Smooth muscle cell (in vitro differentiated cells): ENCODE results near the gene GLB1L3. TPM values are rescaled to one million over a fixed set of nuclear protein-coding genes. Genes with fewer than 3 reads are reported as not detected.

Source experiments
- DNase-seq: peaks from one replicate; lab custom pipeline; 2025; ENCODE audit not compliant: unreplicated experiment; lab: John Stamatoyannopoulos, UW
- H2AFZ ChIP-seq: fragments of 200-600 bp; sonication (generic); 2 replicates; pipeline ENCODE4 v1.6.0; 2016; ENCODE audit warnings: antibody characterized with exemption, low read depth, mild to moderate bottlenecking
- H3F3A ChIP-seq: fragments of 200-600 bp; sonication (generic); 2 replicates; pipeline ENCODE4 v1.6.0; 2017; ENCODE audit warnings: antibody characterized with exemption, low read depth
- H3K27ac ChIP-seq: fragments of 200-600 bp; sonication (generic); 2 replicates; pipeline ENCODE4 v1.5.1; 2016; ENCODE audit warnings: low read depth, mild to moderate bottlenecking
- H3K27me3 ChIP-seq: fragments of 200-600 bp; sonication (generic); 2 replicates; pipeline ENCODE4 v1.6.1; 2016; ENCODE audit warnings: low read depth, mild to moderate bottlenecking
- H3K36me3 ChIP-seq: fragments of 200-600 bp; sonication (generic); 2 replicates; pipeline ENCODE4 v1.5.1; 2016; ENCODE audit warnings: low read depth
- H3K4me1 ChIP-seq: fragments of 200-600 bp; sonication (generic); 2 replicates; pipeline ENCODE4 v1.5.1; 2016; ENCODE audit warnings: low read depth
- H3K4me2 ChIP-seq: fragments of 200-600 bp; sonication (generic); 2 replicates; pipeline ENCODE4 v1.6.0; 2016; ENCODE audit warnings: mild to moderate bottlenecking
- H3K4me3 ChIP-seq: fragments of 200-600 bp; sonication (generic); 2 replicates; pipeline ENCODE4 v1.5.1; 2016; ENCODE audit warnings: mild to moderate bottlenecking
- H3K79me2 ChIP-seq: fragments of 200-600 bp; sonication (generic); 2 replicates; pipeline ENCODE4 v1.6.0; 2016; ENCODE audit warnings: low read depth, mild to moderate bottlenecking
- H3K9ac ChIP-seq: fragments of 200-600 bp; sonication (generic); 2 replicates; pipeline ENCODE4 v1.6.0; 2016; ENCODE audit warnings: low read depth
- H3K9me3 ChIP-seq: fragments of 200-600 bp; sonication (generic); replicated peaks from 2 replicates; pipeline ENCODE4 v1.5.1; 2016; ENCODE audit warnings: low read depth
- H4K20me1 ChIP-seq: fragments of 200-600 bp; sonication (generic); 2 replicates; pipeline ENCODE4 v1.6.0; 2016; ENCODE audit warnings: low read depth
- WGBS: methylation state at CpG from one replicate; pipeline ENCODE4 v1.1.7; 2016; ENCODE audit warnings: low lambda C conversion rate; 5-methylcytosine and 5-hydroxymethylcytosine counted together
- polyA plus RNA-seq: library from polyadenylated mRNA; unstranded; fragments of >200 nt; fragmentation: Nextera tagmentation; extraction: Ambion mirVana; gene quantifications from 2 replicates; pipeline ENCODE4 v1.2.1, GENCODE V29; 2016
- total RNA-seq: library from RNA; depleted of rRNA; stranded (reverse); fragments of >200 nt; gene quantifications from 2 replicates; pipeline ENCODE4 v1.2.3, GENCODE V29; 2014
- TF ChIP-seq, protein P1 (sequence below): fragments of 200-600 bp; sonication (generic); IDR thresholded peaks from 2 replicates; pipeline ENCODE4 v1.5.1; 2017; ENCODE audit warnings: borderline replicate concordance, mild to moderate bottlenecking, antibody characterized with exemption; ENCODE audit not compliant: insufficient read depth, poor library complexity, severe bottlenecking

GLB1L3 gene
- total and polyA plus RNA-seq, 2 experiments from 2014 or later, result not detected

GRCh38 chr11:134238956-134239355 is 37.2 kb upstream of the GLB1L3 start:
- no peaks in the 10 kb centered on the region for H3K4me1 ChIP-seq
- no peak for DNase-seq
- H3K9ac ChIP-seq, result no peak overlapping the region
- H3K4me3 ChIP-seq, result no peak overlapping the region
- H3K79me2 ChIP-seq, result peaks cover 4% of the 10 kb centered on the region
- 95% methylated on average over 5 of the region's 5 CpGs for WGBS
- H3K27ac ChIP-seq, result no peak overlapping the region
- no peak overlapping the region for H3K4me2 ChIP-seq
- no peaks in the 10 kb centered on the region for H3K27me3 ChIP-seq
- H3K9me3 ChIP-seq, result no peaks in the 10 kb centered on the region
- peaks cover 25% of the 10 kb centered on the region for H4K20me1 ChIP-seq
- H3K36me3 ChIP-seq, result peaks cover 6% of the 10 kb centered on the region
- no peaks in the 10 kb centered on the region for H3F3A ChIP-seq
- TF ChIP-seq, protein P1, sequence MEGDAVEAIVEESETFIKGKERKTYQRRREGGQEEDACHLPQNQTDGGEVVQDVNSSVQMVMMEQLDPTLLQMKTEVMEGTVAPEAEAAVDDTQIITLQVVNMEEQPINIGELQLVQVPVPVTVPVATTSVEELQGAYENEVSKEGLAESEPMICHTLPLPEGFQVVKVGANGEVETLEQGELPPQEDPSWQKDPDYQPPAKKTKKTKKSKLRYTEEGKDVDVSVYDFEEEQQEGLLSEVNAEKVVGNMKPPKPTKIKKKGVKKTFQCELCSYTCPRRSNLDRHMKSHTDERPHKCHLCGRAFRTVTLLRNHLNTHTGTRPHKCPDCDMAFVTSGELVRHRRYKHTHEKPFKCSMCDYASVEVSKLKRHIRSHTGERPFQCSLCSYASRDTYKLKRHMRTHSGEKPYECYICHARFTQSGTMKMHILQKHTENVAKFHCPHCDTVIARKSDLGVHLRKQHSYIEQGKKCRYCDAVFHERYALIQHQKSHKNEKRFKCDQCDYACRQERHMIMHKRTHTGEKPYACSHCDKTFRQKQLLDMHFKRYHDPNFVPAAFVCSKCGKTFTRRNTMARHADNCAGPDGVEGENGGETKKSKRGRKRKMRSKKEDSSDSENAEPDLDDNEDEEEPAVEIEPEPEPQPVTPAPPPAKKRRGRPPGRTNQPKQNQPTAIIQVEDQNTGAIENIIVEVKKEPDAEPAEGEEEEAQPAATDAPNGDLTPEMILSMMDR, result no peak
- H2AFZ ChIP-seq, result no peak overlapping the region

DNA sequence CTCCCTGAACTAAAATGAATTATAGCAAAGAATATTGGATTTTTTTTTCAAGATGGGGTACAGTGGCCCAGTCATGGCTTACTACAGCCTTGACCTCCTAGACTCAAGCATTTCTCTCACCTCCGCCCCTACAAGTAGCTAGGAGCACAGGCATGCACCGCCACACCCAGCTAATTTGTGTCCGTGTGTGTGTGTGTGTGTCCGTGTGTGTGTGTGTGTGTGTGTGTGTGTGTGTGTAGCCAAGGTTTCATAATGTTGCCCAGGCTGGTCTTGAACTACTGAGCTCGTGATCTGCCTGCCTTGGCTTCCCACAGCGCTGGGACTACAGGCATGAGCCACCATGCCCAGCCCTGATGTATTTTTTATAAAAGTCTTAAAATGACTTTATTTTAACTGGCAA is 35.6 kb upstream of the GLB1L3 start:
- no peak overlapping the region for H3K27ac ChIP-seq
- no peaks in the 10 kb centered on the region for H3K9me3 ChIP-seq
- peaks cover 10% of the 10 kb centered on the region for H3K36me3 ChIP-seq
- H4K20me1 ChIP-seq, result peaks cover 13% of the 10 kb centered on the region
- TF ChIP-seq, protein P1, result no peak
- H3K4me1 ChIP-seq, result no peaks in the 10 kb centered on the region
- no peaks in the 10 kb centered on the region for H3F3A ChIP-seq
- no peak overlapping the region for H3K9ac ChIP-seq
- H3K4me2 ChIP-seq, result no peak overlapping the region
- H3K4me3 ChIP-seq, result no peak overlapping the region
- DNase-seq, result no peak
- 76% methylated on average over 6 of the region's 6 CpGs for WGBS
- H3K27me3 ChIP-seq, result no peaks in the 10 kb centered on the region
- no peaks in the 10 kb centered on the region for H3K79me2 ChIP-seq
- no peak overlapping the region for H2AFZ ChIP-seq

- no peak overlapping the region for H3K4me2 ChIP-seq
- no peak overlapping the region for H3K9ac ChIP-seq
- no peak overlapping the region for H2AFZ ChIP-seq
- no peak overlapping the region for H3K27ac ChIP-seq
- H3F3A ChIP-seq, result no peaks in the 10 kb centered on the region
- no peak overlapping the region for H3K4me3 ChIP-seq
- H3K9me3 ChIP-seq, result no peaks in the 10 kb centered on the region
- H3K4me1 ChIP-seq, result no peaks in the 10 kb centered on the region
- no peaks in the 10 kb centered on the region for H3K27me3 ChIP-seq
- peaks cover 9% of the 10 kb centered on the region for H4K20me1 ChIP-seq
- TF ChIP-seq, protein P1, result no peak
- H3K36me3 ChIP-seq, result peaks cover 10% of the 10 kb centered on the region
- WGBS, result 89% methylated on average over 9 of the region's 9 CpGs
- H3K79me2 ChIP-seq, result no peaks in the 10 kb centered on the region
- no peak for DNase-seq
These were observed 33.8 kb upstream of the GLB1L3 start for GRCh38 chr11:134242376-134242775.

DNA sequence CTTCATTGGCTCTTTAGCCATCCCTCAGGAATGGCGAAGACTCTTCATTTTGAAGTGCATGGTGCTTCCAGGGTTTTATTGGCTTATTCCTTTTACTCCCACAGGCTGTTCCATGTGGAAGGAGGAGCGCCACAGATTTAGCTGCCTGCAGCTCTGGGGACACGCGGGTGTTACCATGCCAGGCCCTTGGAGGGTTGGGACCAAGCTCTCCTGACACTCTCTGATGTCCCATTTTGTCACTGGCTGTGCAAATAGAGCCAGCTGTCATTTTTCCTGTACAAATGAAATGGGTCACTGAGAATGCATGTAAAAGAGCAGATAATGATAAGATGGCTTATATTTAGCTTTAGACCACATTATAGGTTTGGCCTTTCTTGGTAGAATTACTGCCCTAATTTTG is 32.3 kb upstream of the GLB1L3 start:
- no peak overlapping the region for H2AFZ ChIP-seq
- peaks cover 10% of the 10 kb centered on the region for H3K36me3 ChIP-seq
- no peaks in the 10 kb centered on the region for H3K4me1 ChIP-seq
- no peak overlapping the region for H3K9ac ChIP-seq
- H3K27ac ChIP-seq, result no peak overlapping the region
- TF ChIP-seq, protein P1, result no peak
- no peak overlapping the region for H3K4me2 ChIP-seq
- H3K27me3 ChIP-seq, result no peaks in the 10 kb centered on the region
- no peak for DNase-seq
- no peaks in the 10 kb centered on the region for H3K9me3 ChIP-seq
- 96% methylated on average over 4 of the region's 4 CpGs for WGBS
- no peaks in the 10 kb centered on the region for H3F3A ChIP-seq
- no peaks in the 10 kb centered on the region for H4K20me1 ChIP-seq
- no peak overlapping the region for H3K4me3 ChIP-seq
- H3K79me2 ChIP-seq, result no peaks in the 10 kb centered on the region
